ENCODE measurements around the gene STAT3. TPM values are rescaled to one million over a fixed set of nuclear protein-coding genes. Genes with fewer than 3 reads are reported as not detected.
A peak's percentile ranks its signal among the peaks of the same experiment; 100 is the strongest.

STAT3 gene
- total and polyA plus RNA-seq, 9 of the 15 experiments (the other 6 are each of a cell fraction or from before 2014, with no cell fraction given): 90.0 to 179 (median 114) TPM

- peak; percentile 62 to 70 for TF ChIP-seq NRF1 (conservative IDR thresholded peaks at IDR 0.05 in 1 of 2, IDR thresholded peaks at IDR 0.05 in 1 of 2)
- TF ChIP-seq POLR2G (IDR thresholded peaks at IDR 0.05; ENCODE audit: low read depth, low read length): peak; percentile 99
- TF ChIP-seq ZFP36 (IDR thresholded peaks at IDR 0.05; ENCODE audit: low read depth, low read length, partially characterized antibody): no peak
- TF ChIP-seq HNRNPLL (IDR thresholded peaks at IDR 0.05; ENCODE audit: low read depth, low read length, poor library complexity, severe bottlenecking): no peak
- peak; percentile 30; the same call in 1 of the 2 replicates for TF ChIP-seq HDAC2 (IDR thresholded peaks at IDR 0.05)
- no peak for TF ChIP-seq ZNF764 (CRISPR knock-in tag; IDR thresholded peaks at IDR 0.05; ENCODE audit: low read depth)
- TF ChIP-seq RBBP5 (IDR thresholded peaks at IDR 0.05; ENCODE audit: borderline replicate concordance, insufficient read depth, low read length, poor library complexity, severe bottlenecking): peak; percentile 58
- peak; percentile 77 for TF ChIP-seq NFYB (IDR thresholded peaks at IDR 0.05; ENCODE audit: extremely low read depth, insufficient read length)
- TF ChIP-seq NFIC (IDR thresholded peaks at IDR 0.05): peak; percentile 93
- TF ChIP-seq RFX1 (IDR thresholded peaks at IDR 0.05): no peak
- TF ChIP-seq CCNT2 (IDR thresholded peaks at IDR 0.05; ENCODE audit: borderline replicate concordance, extremely low read depth, insufficient read length, low read depth, low read length): peak; percentile 50
- 0 out of 2 replicates have a peak, but pooled peaks have one; percentile 60 for TF ChIP-seq ATF6 (CRISPR knock-in tag; IDR thresholded peaks at IDR 0.05)
- TF ChIP-seq JUNB (CRISPR knock-in tag; conservative IDR thresholded peaks at IDR 0.05): no peak
- peak; percentile 86 for TF ChIP-seq LCOR (CRISPR knock-in tag; IDR thresholded peaks at IDR 0.05)
- TF ChIP-seq POLR2AphosphoS5 (IDR thresholded peaks at IDR 0.05; ENCODE audit: control insufficient read depth, insufficient read depth, low read depth, low read length): peak; percentile 88
- 0 out of 2 replicates have a peak, but pooled peaks have one; percentile 5 for TF ChIP-seq ARID1B (IDR thresholded peaks at IDR 0.05)
- TF ChIP-seq SAP30 (IDR thresholded peaks at IDR 0.05; ENCODE audit: borderline replicate concordance, insufficient read depth, low read depth, low read length, poor library complexity, severe bottlenecking): peak; percentile 20
- TF ChIP-seq, protein P1, sequence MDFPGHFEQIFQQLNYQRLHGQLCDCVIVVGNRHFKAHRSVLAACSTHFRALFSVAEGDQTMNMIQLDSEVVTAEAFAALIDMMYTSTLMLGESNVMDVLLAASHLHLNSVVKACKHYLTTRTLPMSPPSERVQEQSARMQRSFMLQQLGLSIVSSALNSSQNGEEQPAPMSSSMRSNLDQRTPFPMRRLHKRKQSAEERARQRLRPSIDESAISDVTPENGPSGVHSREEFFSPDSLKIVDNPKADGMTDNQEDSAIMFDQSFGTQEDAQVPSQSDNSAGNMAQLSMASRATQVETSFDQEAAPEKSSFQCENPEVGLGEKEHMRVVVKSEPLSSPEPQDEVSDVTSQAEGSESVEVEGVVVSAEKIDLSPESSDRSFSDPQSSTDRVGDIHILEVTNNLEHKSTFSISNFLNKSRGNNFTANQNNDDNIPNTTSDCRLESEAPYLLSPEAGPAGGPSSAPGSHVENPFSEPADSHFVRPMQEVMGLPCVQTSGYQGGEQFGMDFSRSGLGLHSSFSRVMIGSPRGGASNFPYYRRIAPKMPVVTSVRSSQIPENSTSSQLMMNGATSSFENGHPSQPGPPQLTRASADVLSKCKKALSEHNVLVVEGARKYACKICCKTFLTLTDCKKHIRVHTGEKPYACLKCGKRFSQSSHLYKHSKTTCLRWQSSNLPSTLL (IDR thresholded peaks at IDR 0.05): no peak
- TF ChIP-seq KDM5B (IDR thresholded peaks at IDR 0.05; ENCODE audit: insufficient replicate concordance, low read depth, low read length): peak; percentile 96
- peak; percentile 13; the same call in 1 of the 2 replicates for TF ChIP-seq E2F1 (CRISPR knock-in tag; IDR thresholded peaks at IDR 0.05)
- 0 out of 2 replicates have a peak, but pooled peaks have one; percentile 7 for TF ChIP-seq TCF3 (CRISPR knock-in tag; IDR thresholded peaks at IDR 0.05)
Observed at GRCh38 chr17:42422958-42423712, 34.9 kb upstream of the STAT3 start, which contains the start of gene CAVIN1 (continued).
